Activated CD4-positive, alpha-beta memory T cell treated with anti-CD3 and anti-CD28 coated beads for 36 hours (primary cell): ENCODE data around the gene GPRIN3. TPM values are rescaled to one million over a fixed set of nuclear protein-coding genes. Genes with fewer than 3 reads are reported as not detected.
A peak's percentile ranks its signal among the peaks of the same experiment; 100 is the strongest.
"Not testable (repeated sequence)": the region's sequence is repeated elsewhere in the genome, so short reads cannot be mapped to it uniquely, and the experiment has no call there.

Experiments used
- CTCF ChIA-PET: fragments of 350-600 bp; sonication (Branson Sonifier 250); formaldehyde crosslinking; loops from one replicate; lab custom pipeline; 2021; ENCODE audit warnings: antibody characterized with exemption, inconsistent platforms; lab: Charles Lee
- POLR2A ChIA-PET: fragments of 350-600 bp; sonication (Branson Sonifier 250); formaldehyde crosslinking; loops from one replicate; lab custom pipeline; 2021; ENCODE audit warnings: antibody characterized with exemption; lab: Charles Lee
- DNase-seq: peaks from one replicate; pipeline ENCODE4 v3.0.0-alpha.2; 2020
- H3K27ac Mint-ChIP-seq: one replicate; pipeline ENCODE4 v1.8.0; 2021; ENCODE audit warnings: mixed read lengths
- H3K27me3 Mint-ChIP-seq: one replicate; pipeline ENCODE4 v1.8.0; 2021; ENCODE audit warnings: mixed read lengths
- H3K36me3 Mint-ChIP-seq: one replicate; pipeline ENCODE4 v1.8.0; 2021; ENCODE audit warnings: mixed read lengths
- H3K4me1 Mint-ChIP-seq: one replicate; pipeline ENCODE4 v1.8.0; 2021; ENCODE audit warnings: low read depth, mixed read lengths
- H3K4me3 Mint-ChIP-seq: one replicate; pipeline ENCODE4 v1.8.0; 2021; ENCODE audit warnings: mild to moderate bottlenecking, mixed read lengths
- H3K9me3 Mint-ChIP-seq: one replicate; pipeline ENCODE4 v1.8.0; 2021; ENCODE audit warnings: mixed read lengths
- intact Hi-C: fragments of 100-400 bp; cut with micrococcal nuclease; formaldehyde crosslinking; loops from one replicate; pipeline ENCODE4 v1.15.1; 2023
- total RNA-seq, 2 experiments: library from RNA; stranded (reverse); gene quantifications; one replicate each; pipeline ENCODE4 v1.2.3, GENCODE V29; 2021

Gene GPRIN3
- total RNA-seq, 2 experiments from 2014 or later = 20.0 to 22.7 TPM

DNA sequence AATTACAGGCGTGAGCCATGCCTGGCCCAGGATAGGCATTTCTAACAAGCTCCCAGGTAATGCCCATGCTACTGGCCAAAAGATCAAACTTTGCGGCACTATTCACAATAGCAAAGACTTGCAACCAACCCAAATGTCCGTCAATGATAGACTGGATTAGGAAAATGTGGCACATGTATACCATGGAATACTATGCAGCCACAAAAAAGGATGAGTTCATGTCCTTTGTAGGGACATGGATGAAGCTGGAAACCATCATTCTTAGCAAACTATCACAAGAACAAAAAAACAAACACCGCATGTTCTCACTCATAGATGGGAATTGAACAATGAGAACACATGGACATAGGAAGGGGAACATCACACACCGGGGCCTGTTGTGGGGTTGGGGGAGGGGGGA is 1.6 kb upstream of the GPRIN3 start:
- not testable (repeated sequence) for H3K9me3 Mint-ChIP-seq, H3K27ac Mint-ChIP-seq, H3K27me3 Mint-ChIP-seq, H3K4me3 Mint-ChIP-seq, DNase-seq, H3K36me3 Mint-ChIP-seq
- H3K4me1 Mint-ChIP-seq = peaks cover 51% of the 10 kb centered on the region
- intact Hi-C loops = loop anchor here (10.0 kb wide), 2 partner anchors 154 to 784 kb away; partner anchors contain the start of gene PYURF
- ChIA-PET CTCF (interaction anchor here (2.4 kb wide), 1 partner anchor 83 kb away, joined by 9 read pairs; no protein-coding TSS in a partner anchor), POLR2A (interaction anchor here (2.0 kb wide), 1 partner anchor 8 kb away, joined by 20 read pairs; no protein-coding TSS in a partner anchor)

DNA sequence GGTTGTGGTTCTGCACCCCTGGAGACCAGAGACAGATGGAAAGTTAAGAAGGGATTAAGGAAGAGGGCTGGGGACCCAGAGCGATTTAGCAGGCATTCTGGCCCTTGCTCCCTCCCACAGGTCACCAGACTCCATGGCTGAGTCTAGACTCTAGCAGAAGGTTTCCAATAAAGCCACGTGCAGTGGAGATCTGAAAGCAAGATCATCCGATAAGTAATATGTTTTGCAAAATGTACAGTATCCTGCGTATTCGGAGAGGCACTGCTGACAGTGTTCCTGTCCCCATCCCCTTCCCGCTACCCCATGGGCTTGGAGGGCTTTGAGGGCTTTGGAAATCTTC is 531 bp upstream of the GPRIN3 start:
- H3K9me3 Mint-ChIP-seq = no peaks in the 10 kb centered on the region
- H3K27ac Mint-ChIP-seq = no peak overlapping the region
- DNase-seq = no peak
- ChIA-PET POLR2A (interaction anchor here (0.9 to 2.0 kb wide), 6 partner anchors 9 to 58 kb away, joined by 3 to 27 read pairs (median 10); no protein-coding TSS in a partner anchor), CTCF (interaction anchor here (1.0 to 2.4 kb wide), 6 partner anchors 9 to 82 kb away, joined by 3 to 9 read pairs (median 6); no protein-coding TSS in a partner anchor)
- intact Hi-C loops = loop anchor here (1.0 to 10.0 kb wide), 3 partner anchors 9 to 783 kb away; partner anchors contain the start of gene PYURF
- H3K36me3 Mint-ChIP-seq = peaks cover 9% of the 10 kb centered on the region
- H3K4me3 Mint-ChIP-seq = peak overlapping the region; percentile 89
- peaks cover 58% of the 10 kb centered on the region for H3K4me1 Mint-ChIP-seq
- no peaks in the 10 kb centered on the region for H3K27me3 Mint-ChIP-seq

DNA sequence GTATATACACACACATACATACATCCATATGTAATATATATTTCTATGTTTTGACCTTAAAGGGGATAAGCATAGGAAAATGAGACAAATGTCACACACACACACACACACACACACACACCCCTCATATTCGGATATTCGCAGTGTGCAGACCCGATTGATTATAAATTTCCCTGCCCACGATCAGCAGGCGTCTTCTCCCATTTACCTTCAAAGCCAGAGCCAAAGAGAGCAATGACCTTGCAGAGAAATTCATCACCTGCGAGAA is 488 bp downstream of the GPRIN3 start:
- CTCF ChIA-PET = interaction anchor here (0.6 to 2.4 kb wide), 6 partner anchors 9 to 81 kb away, joined by 3 to 9 read pairs (median 6); no protein-coding TSS in a partner anchor

DNA sequence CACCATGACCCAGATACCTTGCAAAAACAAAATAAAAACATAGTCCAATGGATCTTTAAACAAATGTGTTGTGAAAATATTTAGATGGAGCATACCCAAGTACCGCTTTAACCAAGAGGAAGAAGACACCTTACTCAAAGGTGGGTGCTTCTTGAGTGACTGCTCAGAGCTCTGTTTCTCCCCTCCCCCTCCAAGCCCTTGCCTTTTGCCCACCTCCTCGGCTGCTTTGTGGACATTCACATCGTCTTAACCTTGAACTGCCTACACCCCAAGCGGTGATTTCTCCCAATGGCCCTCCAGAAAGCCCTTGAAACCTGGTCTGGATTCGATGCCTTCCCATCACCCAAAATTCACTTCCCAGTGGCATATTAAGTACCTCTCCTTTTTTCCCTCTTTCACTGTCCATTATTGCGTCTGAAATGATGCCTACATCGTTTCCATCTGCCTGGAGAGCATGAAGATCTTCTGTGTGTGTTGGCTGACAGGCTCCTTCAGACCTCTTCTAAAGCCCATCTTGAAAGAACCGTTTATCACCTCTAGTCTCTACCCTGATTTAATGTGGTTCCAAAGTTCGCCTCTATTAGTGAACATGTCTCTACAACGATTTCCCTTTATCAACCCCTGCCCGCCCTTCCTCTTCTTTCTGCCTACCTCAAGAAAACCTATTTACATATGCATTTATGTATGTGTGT is 968 bp downstream of the GPRIN3 start:
- H3K4me1 Mint-ChIP-seq = peaks cover 66% of the 10 kb centered on the region
- CTCF ChIA-PET = interaction anchor here (1.7 to 1.8 kb wide), 2 partner anchors 80 to 128 kb away, joined by 9 to 10 read pairs; no protein-coding TSS in a partner anchor
- H3K27ac Mint-ChIP-seq = peak overlapping the region; percentile 83
- POLR2A ChIA-PET = interaction anchor here (1.0 to 3.1 kb wide), 4 partner anchors 9 to 21 kb away, joined by 3 to 32 read pairs (median 16); no protein-coding TSS in a partner anchor
- H3K4me3 Mint-ChIP-seq = peak overlapping the region; percentile 89
- intact Hi-C loops = loop anchor here (1.0 to 10.0 kb wide), 4 partner anchors 22 to 782 kb away; partner anchors contain the start of gene PYURF
- no peaks in the 10 kb centered on the region for H3K27me3 Mint-ChIP-seq
- H3K36me3 Mint-ChIP-seq = peaks cover 9% of the 10 kb centered on the region
- peak; percentile 35 for DNase-seq
- no peaks in the 10 kb centered on the region for H3K9me3 Mint-ChIP-seq

More for the DNA sequence above, 488 bp downstream of the GPRIN3 start:
- intact Hi-C loops = loop anchor here (1.0 to 10.0 kb wide), 3 partner anchors 23 to 782 kb away; partner anchors contain the start of gene PYURF
- peak overlapping the region; percentile 83 for H3K27ac Mint-ChIP-seq
- peaks cover 63% of the 10 kb centered on the region for H3K4me1 Mint-ChIP-seq
- H3K9me3 Mint-ChIP-seq = no peaks in the 10 kb centered on the region
- POLR2A ChIA-PET = interaction anchor here (1.2 to 2.0 kb wide), 4 partner anchors 8 to 17 kb away, joined by 7 to 27 read pairs (median 16); no protein-coding TSS in a partner anchor
- peaks cover 9% of the 10 kb centered on the region for H3K36me3 Mint-ChIP-seq
- H3K27me3 Mint-ChIP-seq = no peaks in the 10 kb centered on the region
- H3K4me3 Mint-ChIP-seq = peak overlapping the region; percentile 89
- DNase-seq = no peak

DNA sequence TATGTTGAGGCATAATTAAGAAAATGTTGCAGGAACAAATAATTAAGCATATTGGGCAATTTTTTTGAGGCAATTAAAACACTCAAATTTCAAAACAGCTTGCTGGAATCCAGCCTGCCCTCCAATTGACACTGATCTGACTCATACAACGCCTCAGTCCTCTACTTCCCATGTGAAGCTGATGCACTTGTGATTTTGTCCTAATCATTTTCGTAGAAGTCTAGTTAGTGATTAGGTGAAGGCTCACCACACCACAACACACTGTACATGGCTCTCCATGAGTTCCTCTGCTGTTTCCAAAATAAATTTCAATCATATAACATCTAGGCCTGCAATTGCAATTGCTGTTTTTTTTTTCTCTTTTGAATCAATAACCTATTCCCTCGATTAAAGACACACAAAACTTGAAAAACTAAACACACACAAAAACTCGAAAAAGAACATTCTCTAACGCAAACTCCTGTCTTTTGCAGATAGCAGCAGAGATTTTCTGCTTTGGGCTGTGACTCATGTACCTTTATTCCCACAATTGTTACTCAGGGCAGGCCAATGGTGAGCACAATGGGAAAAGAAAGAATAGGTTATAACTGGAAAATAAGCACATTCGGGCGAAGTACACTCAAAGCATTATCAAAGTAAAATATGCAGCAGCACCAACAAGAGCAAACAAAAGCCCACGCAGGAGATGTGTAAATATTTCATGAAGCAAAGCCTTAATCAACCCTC is 1.7 kb downstream of the GPRIN3 start:
- peak; percentile 57 for DNase-seq
- ChIA-PET POLR2A (interaction anchor here (1.0 to 3.1 kb wide), 6 partner anchors 8 to 23 kb away, joined by 3 to 32 read pairs (median 9); no protein-coding TSS in a partner anchor), CTCF (interaction anchor here (0.6 to 1.8 kb wide), 9 partner anchors 11 to 988 kb away, joined by 3 to 10 read pairs (median 4); no protein-coding TSS in a partner anchor)
- Mint-ChIP-seq H3K4me1 (peaks cover 66% of the 10 kb centered on the region), H3K4me3 (peak overlapping the region; percentile 89), H3K36me3 (peaks cover 9% of the 10 kb centered on the region), H3K27ac (peak overlapping the region; percentile 83), H3K9me3 (no peaks in the 10 kb centered on the region), H3K27me3 (no peaks in the 10 kb centered on the region)
- intact Hi-C loops = loop anchor here (1.0 to 10.0 kb wide), 5 partner anchors 15 to 781 kb away; partner anchors contain the start of gene PYURF

DNA sequence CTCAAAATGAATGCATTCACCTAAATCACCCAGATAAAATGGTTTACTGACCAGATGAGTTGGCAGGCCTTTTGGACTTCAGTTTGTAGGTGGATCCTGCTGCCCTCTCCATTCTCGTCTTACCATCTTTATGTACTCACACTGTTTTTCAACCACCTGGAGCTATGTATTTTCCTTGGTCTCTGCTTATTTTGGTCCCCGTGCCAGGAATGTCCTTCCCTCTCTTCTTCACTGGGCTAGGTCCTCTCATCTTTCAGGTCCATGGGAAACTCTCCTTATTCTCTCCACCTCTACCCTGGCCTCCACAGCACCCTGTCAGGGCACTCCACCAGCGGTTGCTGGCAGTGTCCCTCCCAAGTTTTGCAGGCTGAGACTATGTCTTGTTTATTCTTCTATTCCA is 2.6 kb downstream of the GPRIN3 start:
- Mint-ChIP-seq H3K36me3 (peaks cover 9% of the 10 kb centered on the region), H3K27me3 (no peaks in the 10 kb centered on the region)
- POLR2A ChIA-PET = interaction anchor here (1.1 to 3.1 kb wide), 5 partner anchors 11 to 22 kb away, joined by 5 to 32 read pairs (median 11); no protein-coding TSS in a partner anchor

DNA sequence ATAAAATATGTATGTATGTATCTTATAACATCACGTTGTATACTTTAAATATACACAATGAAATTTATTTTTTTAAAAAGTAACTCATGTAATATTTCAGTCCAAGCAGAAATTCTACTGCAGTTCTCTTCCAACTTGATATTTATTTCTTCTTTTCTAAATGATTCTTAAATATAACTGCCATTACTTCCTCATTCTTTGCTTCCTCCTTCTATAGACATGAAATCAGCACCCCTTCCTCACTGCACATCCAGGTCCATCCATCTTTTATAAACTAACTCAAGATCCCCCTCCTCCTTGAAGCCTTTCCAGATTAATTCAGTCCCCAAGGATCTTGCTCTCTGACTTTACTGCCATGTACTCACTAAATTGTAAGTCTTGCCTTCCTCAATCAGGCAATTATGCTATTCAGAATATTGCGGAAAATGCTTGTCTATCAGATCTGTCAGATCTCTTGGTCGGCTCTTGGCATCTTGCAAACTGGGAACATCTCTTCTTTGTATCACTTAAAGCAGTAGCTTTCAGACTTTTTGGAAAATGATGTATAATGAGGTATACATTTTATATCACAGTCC is 3.7 kb downstream of the GPRIN3 start:
- Mint-ChIP-seq H3K27me3 (no peaks in the 10 kb centered on the region), H3K9me3 (no peaks in the 10 kb centered on the region), H3K4me1 (peaks cover 62% of the 10 kb centered on the region), H3K27ac (peak overlapping the region; percentile 97), H3K4me3 (peak overlapping the region; percentile 75), H3K36me3 (peaks cover 9% of the 10 kb centered on the region)
- ChIA-PET POLR2A (interaction anchor here (2.0 to 7.7 kb wide), 4 partner anchors 9 to 17 kb away, joined by 9 to 139 read pairs (median 26); no protein-coding TSS in a partner anchor), CTCF (no interaction called here)
- DNase-seq = no peak
- intact Hi-C loops = loop anchor here (1.0 to 10.0 kb wide), 6 partner anchors 9 to 779 kb away; partner anchors contain the start of gene PYURF

More for the DNA sequence above, 2.6 kb downstream of the GPRIN3 start:
- Mint-ChIP-seq H3K4me1 (peaks cover 66% of the 10 kb centered on the region), H3K9me3 (no peaks in the 10 kb centered on the region), H3K27ac (peak overlapping the region; percentile 83), H3K4me3 (peak overlapping the region; percentile 89)
- no peak for DNase-seq
- intact Hi-C loops = loop anchor here (1.0 to 10.0 kb wide), 4 partner anchors 14 to 780 kb away; partner anchors contain the start of gene PYURF
- CTCF ChIA-PET = interaction anchor here (0.6 to 1.8 kb wide), 9 partner anchors 12 to 989 kb away, joined by 3 to 10 read pairs (median 4); no protein-coding TSS in a partner anchor

DNA sequence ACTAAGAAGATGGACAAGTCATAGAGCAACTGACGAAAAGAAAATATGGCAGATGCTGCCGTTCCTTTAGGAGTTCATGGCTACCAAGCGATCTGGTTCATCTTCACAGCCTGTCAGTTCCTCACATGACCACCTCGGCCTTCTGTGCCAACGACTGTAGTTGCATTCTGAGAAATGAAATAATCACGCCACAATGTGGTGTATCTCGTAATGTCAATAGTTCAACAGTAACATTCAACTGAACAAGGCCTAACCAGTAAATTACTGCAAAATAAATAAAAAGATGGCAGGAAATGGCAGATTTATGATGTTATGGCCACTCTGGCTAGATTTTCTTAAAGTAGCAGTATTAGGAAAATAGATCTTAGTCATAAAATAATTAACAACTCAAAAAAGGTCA is 4.4 kb downstream of the GPRIN3 start:
- H3K4me1 Mint-ChIP-seq = peaks cover 60% of the 10 kb centered on the region
- ChIA-PET POLR2A (interaction anchor here (2.0 to 7.7 kb wide), 2 partner anchors 9 to 16 kb away, joined by 9 to 139 read pairs; no protein-coding TSS in a partner anchor), CTCF (interaction anchor here (1.6 to 6.4 kb wide), 4 partner anchors 10 to 77 kb away, joined by 7 to 60 read pairs (median 22); no protein-coding TSS in a partner anchor)
- no peaks in the 10 kb centered on the region for H3K27me3 Mint-ChIP-seq
- DNase-seq = peak; percentile 80
- peaks cover 9% of the 10 kb centered on the region for H3K36me3 Mint-ChIP-seq
- peak overlapping the region; percentile 97 for H3K27ac Mint-ChIP-seq
- H3K4me3 Mint-ChIP-seq = peak overlapping the region; percentile 74
- intact Hi-C loops = loop anchor here (1.0 to 10.0 kb wide), 4 partner anchors 8 to 778 kb away; partner anchors contain the start of gene PYURF
- no peaks in the 10 kb centered on the region for H3K9me3 Mint-ChIP-seq

DNA sequence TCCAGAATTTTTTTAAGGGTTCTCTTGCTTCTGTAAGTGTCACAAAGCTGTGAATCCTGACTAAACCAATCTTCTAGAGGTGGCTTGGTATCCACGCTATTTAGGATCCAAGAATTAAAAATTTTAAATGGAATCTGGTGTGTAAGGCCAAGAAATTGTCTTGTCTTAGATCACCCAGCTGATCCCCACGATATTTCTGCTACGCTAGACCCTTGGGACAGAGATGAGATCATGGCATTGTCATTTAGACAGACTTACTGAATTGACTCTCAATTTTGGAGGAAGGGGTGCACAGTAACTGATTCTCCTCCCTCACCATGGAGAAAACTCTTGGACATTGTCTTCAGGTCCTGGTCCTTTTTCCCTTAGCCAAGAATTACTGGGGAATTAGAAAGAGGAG is 5.7 kb downstream of the GPRIN3 start:
- ChIA-PET POLR2A (interaction anchor here (2.0 to 7.7 kb wide), 3 partner anchors 7 to 16 kb away, joined by 9 to 139 read pairs (median 14); no protein-coding TSS in a partner anchor), CTCF (interaction anchor here (1.6 to 6.4 kb wide), 4 partner anchors 9 to 76 kb away, joined by 7 to 60 read pairs (median 22); no protein-coding TSS in a partner anchor)
- H3K27ac Mint-ChIP-seq = peak overlapping the region; percentile 97
- H3K9me3 Mint-ChIP-seq = no peaks in the 10 kb centered on the region
- intact Hi-C loops = loop anchor here (5.0 to 10.0 kb wide), 3 partner anchors 65 to 777 kb away; partner anchors contain the start of gene PYURF
- peaks cover 9% of the 10 kb centered on the region for H3K36me3 Mint-ChIP-seq
- peaks cover 70% of the 10 kb centered on the region for H3K4me1 Mint-ChIP-seq
- peak overlapping the region; percentile 74 for H3K4me3 Mint-ChIP-seq
- DNase-seq = no peak
- H3K27me3 Mint-ChIP-seq = no peaks in the 10 kb centered on the region

DNA sequence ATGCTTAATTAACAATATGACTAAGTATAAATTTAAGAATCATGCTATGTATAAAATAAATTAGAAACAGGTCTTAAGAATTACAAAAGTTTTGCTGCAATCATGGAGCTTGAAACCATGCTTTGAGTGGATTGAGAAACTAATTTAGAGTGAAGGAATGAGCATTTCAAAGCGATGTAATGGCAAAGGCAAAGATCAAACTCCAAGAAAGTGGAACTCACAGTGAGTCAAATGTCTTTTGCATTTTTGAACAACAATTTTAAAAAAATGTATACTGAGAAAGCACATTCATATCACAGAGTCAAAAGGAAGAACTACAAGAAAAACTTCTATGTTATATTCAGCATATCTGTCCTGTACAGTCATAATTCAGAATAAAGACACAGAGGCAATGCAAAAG is 6.6 kb downstream of the GPRIN3 start:
- peak overlapping the region; percentile 97 for H3K27ac Mint-ChIP-seq
- intact Hi-C loops = loop anchor here (5.0 to 10.0 kb wide), 3 partner anchors 66 to 776 kb away; partner anchors contain the start of gene PYURF
- POLR2A ChIA-PET = interaction anchor here (2.7 to 7.7 kb wide), 2 partner anchors 14 to 17 kb away, joined by 14 to 139 read pairs; no protein-coding TSS in a partner anchor

More for the DNA sequence above, 6.6 kb downstream of the GPRIN3 start:
- no peaks in the 10 kb centered on the region for H3K27me3 Mint-ChIP-seq
- no peaks in the 10 kb centered on the region for H3K9me3 Mint-ChIP-seq
- H3K36me3 Mint-ChIP-seq = peaks cover 9% of the 10 kb centered on the region
- CTCF ChIA-PET = interaction anchor here (1.5 to 6.4 kb wide), 7 partner anchors 11 to 132 kb away, joined by 3 to 60 read pairs (median 15); no protein-coding TSS in a partner anchor
- peaks cover 75% of the 10 kb centered on the region for H3K4me1 Mint-ChIP-seq
- peak overlapping the region; percentile 74 for H3K4me3 Mint-ChIP-seq
- DNase-seq = no peak
